HG03108 (cell line): ENCODE data around the gene GPR183.

Source experiments
- ATAC-seq: cut with Tn5 transposase; IDR thresholded peaks from one replicate; pipeline ENCODE4 v1.9.1; 2021; ENCODE audit warnings: moderate library complexity; ENCODE audit not compliant: unreplicated experiment

The GPR183 gene

DNA sequence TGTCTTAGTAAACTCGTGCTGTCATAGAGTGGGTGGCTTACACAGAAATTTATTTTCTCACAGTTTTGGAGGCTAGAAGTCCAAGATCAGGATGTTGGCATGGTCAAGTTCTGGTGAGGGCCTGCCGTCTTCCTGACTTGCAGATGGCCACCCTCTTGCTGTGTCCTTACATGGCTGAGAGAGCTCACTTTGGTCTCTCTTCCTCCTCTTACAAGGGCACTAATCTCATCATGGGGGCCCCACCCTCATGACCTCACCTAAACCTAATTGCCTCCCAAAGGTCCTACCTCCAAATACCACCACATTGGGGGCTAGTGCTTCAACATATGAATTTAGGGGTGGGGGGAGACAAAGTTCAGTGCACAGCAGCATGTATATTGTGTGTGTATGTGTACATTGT is 34.7 kb downstream of the GPR183 start:
- ATAC-seq: no peak

- ATAC-seq: no peak
Measured at GRCh38 chr13:99271249-99271648, 36.0 kb downstream of the GPR183 start.

GRCh38 chr13:99270518-99270917 is 36.7 kb downstream of the GPR183 start:
- no peak for ATAC-seq

GRCh38 chr13:99269627-99270241 is 37.5 kb downstream of the GPR183 start:
- ATAC-seq: peak; percentile 80

DNA sequence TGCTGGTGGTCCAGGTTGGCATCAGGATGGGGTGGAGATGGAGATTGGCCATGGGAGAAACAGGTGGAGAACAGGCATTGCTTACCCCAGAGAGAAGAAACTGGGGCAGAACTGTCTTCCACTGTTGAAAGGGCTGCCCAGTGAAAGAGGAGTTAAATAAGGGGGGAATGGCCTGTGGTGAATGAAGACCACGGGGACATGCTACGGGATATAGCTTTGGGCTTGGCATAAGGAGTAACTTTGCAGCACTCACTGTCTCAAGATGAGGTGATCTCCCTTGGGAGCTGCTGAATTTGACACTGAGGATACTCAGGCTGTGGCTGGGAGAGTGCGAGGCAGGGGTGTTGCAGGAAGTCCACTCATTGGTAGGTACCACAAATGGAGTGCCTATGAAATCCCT is 38.4 kb downstream of the GPR183 start:
- no peak for ATAC-seq

- no peak for ATAC-seq
Measured at GRCh38 chr13:99267927-99268326, 39.3 kb downstream of the GPR183 start.

DNA sequence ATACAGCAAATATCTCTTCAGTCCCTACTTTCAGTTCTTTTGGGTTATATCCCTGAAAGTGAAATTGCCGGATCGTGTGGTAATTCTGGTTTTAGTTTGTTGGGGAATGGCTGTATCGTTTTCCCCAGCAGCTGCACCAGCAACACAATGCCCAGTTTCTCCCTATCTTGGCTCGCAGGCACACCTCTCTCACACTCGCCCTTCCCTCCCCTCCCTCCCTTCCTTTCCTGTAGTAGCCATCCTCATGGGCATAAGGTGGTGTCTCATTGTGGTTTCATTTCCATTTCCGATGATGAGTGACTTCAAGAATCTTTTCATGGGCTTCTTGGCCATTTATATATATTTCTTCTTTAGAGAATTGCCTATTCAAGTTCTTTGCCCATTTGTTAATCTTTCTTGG is 40.4 kb downstream of the GPR183 start:
- no peak for ATAC-seq

DNA sequence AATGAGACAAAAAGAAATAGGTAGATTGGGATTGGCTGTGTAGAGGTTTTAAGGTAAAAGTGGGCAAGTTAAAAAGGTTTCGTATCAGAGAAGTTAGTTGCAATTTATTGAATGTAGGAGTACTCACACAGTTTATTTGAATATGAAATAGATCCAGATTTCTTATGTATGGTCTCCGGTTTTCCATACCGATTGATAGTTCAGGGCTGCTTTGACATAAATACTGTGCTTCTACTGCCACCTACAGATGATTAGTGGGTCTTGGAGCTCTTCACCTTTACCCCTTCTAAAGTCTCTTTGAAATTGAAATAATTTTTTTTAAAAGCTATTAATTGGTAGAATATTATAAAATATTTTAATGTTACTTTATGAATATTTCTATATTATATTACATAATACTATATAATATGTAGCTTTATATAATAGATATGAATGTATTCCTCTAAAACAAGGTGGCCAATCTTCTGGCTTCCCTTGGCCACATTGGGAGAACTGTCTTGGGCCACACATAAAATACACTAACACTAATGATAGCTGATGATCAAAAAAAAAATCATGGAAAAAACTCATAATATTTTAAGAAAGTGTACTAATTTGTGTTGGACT is 41.3 kb downstream of the GPR183 start:
- ATAC-seq: no peak

GRCh38 chr13:99265162-99265800 is 41.9 kb downstream of the GPR183 start:
- ATAC-seq: no peak

DNA sequence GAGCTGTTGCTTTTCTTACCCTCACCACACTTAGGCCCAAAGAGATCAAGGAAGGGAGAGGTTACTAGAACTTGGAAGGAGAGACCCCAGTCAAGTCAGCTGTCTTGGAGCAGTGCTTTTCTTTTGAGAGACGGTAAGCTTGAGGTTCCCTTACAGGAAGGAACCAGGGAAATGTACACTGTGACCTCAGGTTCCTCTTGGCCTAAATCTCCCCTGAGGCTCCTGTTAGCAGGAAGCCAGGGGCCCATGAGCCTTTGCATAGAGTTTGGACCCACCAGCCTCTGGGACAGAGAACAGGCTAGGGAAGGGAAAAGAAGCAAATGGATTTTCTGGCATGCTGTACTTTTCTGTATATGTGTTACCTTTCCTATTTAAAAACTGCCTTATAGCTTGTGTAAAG is 43.1 kb downstream of the GPR183 start:
- no peak for ATAC-seq

DNA sequence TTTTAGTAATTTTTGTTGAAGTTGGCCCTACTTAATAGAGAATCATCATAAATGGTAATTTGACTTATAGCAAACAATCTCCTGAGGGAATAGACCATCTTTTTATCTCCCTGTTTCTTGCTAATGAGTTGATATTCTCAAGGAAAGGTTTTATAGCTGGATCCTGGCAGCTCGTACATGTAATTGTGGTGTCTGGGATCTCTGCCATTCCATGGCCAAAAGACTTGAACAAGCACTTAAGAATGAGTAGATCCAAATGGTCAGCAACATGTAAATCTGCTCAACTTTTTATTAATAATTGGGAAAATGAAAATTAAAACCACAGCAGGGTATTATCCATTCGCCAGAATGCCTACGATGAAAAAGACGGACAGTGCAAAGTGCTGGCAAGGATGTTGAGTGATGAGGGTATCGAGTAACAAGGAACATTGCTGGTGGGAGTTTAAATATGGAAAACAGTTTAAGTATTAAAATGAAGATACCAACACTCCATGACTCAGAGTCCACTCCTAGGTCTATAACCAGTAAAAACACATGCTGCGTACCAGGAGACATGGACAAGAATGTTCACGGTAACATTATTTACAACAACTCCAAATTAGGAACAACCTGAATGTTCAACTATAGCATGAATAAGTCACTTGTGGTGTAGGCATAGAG is 43.9 kb downstream of the GPR183 start:
- no peak for ATAC-seq

GRCh38 chr13:99261059-99261458 is 46.1 kb downstream of the GPR183 start:
- no peak for ATAC-seq

DNA sequence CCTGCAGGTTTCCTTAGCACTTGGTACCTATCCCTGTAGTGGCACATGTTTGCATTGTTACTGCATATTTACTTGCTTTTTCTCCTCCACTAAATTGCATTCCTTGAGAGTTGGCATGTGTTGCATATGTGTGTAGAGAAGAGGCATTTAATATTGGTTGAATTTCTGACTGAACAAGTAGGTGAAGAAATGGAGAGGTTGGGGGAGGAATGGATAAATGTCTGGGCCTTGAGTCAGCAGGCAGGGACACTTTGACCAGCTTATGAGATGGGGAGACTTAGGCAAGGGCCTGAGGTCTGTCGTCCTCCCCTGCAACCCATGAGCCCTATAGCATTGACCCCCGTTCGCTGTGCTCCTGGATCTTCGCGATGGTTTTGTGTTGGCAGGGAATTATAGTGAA is 47.0 kb downstream of the GPR183 start:
- ATAC-seq: no peak

DNA sequence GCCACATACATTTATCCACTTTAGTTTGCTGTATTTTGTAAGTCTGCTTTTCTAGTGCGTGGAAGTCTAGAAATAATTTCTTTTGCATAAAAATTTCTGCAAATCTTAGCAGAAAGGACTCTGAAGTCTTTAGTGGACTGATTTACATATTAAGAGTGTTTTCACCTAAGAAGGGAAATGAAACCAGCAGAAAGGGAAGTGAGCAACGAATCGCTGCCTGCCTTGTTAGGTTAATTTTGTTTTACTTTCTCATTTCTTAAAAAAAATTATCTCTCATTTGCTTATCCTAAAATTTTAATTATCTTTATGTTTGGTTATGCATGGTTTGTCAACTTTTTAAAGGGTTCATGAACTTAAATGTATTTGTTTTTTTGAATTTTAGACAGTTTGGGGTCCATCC is 48.3 kb downstream of the GPR183 start:
- ATAC-seq: peak; percentile 45

GRCh38 chr13:99258210-99258860 is 48.9 kb downstream of the GPR183 start, which contains the start of gene GPR18:
Gene GPR18, minus strand, starts transcription at chr13:99258379. Its CDS starts 2,507 bp downstream, at chr13:99255872.
- peak; percentile 84 for ATAC-seq

DNA sequence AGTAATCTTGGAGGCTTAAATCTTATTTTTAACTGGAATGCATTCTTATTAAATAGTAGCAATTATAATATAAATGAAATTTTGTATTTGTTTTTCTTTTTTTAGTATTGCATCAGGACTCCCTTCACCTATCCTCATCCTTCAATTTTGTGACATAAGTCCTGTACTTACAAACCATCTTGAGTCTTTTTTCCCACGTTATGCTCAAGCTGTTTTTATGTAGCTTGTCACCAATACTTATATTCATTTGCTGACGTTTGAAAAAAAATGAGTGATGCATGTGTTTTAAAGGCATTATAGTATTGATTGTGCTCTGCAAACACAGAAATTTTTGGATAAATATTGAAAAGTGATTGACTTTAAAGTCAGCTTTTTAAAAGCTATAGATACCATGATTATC is 49.9 kb downstream of the GPR183 start:
- ATAC-seq: no peak

DNA sequence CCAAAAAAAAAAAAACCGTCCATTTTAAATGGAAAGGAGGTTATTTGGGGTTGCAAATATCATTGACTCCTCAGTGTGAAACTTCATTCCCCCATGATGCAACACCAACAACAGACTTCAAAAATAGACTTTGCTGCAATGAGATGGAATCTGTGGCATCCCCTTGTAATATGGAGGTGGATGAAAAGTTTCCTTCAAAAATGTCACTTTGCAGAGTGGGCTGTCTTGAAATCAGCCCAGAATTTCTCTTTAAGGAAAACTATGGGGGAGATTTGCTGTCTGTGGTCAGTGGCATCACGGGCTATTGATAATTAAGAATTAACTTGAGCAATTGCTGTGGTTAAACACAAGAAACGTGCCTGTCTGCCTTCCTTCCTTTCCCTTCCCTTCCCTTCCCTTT is 50.5 kb downstream of the GPR183 start:
- no peak for ATAC-seq

DNA sequence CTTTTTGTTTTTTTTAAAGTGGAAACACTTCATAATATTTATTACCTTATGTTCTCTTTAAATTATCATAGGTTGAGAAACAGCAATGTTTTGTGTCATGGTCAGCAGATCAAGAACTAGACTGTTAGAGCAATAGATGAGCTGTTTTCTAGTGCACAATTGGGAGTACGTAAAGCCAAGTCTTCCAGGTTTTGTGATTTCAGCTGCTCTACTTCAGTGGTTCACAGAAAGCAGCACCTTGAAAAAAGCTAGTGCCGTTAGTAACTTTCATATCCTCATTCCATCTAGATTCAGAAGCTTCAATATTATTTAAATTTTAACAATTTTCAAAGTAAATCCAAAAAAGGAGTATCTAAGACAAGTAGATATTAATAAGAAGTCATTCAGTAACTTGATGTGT is 50.9 kb downstream of the GPR183 start:
- no peak for ATAC-seq

- no peak for ATAC-seq
Measured at GRCh38 chr13:99255271-99255670, 51.9 kb downstream of the GPR183 start.

- no peak for ATAC-seq
Measured at GRCh38 chr13:99254830-99255229, 52.4 kb downstream of the GPR183 start.

GRCh38 chr13:99251921-99252320 is 55.3 kb downstream of the GPR183 start:
- no peak for ATAC-seq
